Measurements from ENCODE around the gene HTRA3. TPM values are rescaled to one million over a fixed set of nuclear protein-coding genes. Genes with fewer than 3 reads are reported as not detected.

Gene HTRA3
- total and polyA plus RNA-seq, 3 donors from 2014 or later, result 6.1 to 17.3 (median 12.2) TPM

DNA sequence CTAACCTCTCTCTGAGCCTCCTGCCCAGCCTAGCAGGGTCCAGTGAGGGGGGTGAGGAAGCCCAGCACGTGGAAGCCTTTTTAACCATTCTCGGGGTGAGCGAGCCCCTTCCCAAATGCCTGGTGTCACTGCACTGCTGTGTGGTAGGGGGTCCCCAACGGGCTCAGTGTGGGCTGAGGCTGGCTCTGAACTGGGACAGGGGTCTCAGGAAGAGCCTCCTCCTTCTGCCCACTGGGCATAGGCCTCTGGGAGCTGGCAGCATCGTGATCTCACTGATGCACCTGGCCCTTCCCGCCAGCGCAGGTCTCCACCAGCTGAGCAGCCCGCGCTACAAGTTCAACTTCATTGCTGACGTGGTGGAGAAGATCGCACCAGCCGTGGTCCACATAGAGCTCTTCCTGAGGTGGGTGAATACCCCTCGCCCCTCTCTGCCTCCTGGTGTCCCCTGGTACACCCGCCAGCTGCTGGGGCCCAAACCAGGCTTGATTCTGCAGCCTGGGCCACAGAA, 12.6 kb downstream of the HTRA3 start:
- H3K4me1 ChIP-seq, result peaks cover 15% of the 10 kb centered on the region
- no peak for DNase-seq

GRCh38 chr4:8282742-8283141, 13.2 kb downstream of the HTRA3 start:
- Histone ChIP-seq H3K27ac (no peak overlapping the region), H3K4me1 (peaks cover 15% of the 10 kb centered on the region), H3K36me3 (ENCODE audit: low read depth, missing control alignments) (no peaks in the 10 kb centered on the region), H3K9me3 (no peaks in the 10 kb centered on the region), H3K27me3 (no peaks in the 10 kb centered on the region), H3K4me3 (no peak overlapping the region)
- DNase-seq, result no peak
- TF ChIP-seq, protein P1, sequence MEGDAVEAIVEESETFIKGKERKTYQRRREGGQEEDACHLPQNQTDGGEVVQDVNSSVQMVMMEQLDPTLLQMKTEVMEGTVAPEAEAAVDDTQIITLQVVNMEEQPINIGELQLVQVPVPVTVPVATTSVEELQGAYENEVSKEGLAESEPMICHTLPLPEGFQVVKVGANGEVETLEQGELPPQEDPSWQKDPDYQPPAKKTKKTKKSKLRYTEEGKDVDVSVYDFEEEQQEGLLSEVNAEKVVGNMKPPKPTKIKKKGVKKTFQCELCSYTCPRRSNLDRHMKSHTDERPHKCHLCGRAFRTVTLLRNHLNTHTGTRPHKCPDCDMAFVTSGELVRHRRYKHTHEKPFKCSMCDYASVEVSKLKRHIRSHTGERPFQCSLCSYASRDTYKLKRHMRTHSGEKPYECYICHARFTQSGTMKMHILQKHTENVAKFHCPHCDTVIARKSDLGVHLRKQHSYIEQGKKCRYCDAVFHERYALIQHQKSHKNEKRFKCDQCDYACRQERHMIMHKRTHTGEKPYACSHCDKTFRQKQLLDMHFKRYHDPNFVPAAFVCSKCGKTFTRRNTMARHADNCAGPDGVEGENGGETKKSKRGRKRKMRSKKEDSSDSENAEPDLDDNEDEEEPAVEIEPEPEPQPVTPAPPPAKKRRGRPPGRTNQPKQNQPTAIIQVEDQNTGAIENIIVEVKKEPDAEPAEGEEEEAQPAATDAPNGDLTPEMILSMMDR (IDR thresholded peaks at IDR 0.05), result no peak
- no peak for TF ChIP-seq POLR2A (IDR thresholded peaks at IDR 0.05)
- WGBS, 2 donors, result 90 to 94% methylated on average over 14 of the region's 14 CpGs
- intact Hi-C loops (cut with DNase I; ENCODE audit: low total_unique reads), result no loop called here

More for the DNA sequence above, 12.6 kb downstream of the HTRA3 start:
- no peak overlapping the region for H3K4me3 ChIP-seq
- no peak overlapping the region for H3K27ac ChIP-seq
- TF ChIP-seq, protein P1 (IDR thresholded peaks at IDR 0.05), result no peak
- TF ChIP-seq POLR2A (IDR thresholded peaks at IDR 0.05), result no peak
- WGBS, 2 donors, result 90% methylated on average over 14 of the region's 14 CpGs; no CpG with 5 or more reads in 1 of the 2 donors
- H3K27me3 ChIP-seq, result no peaks in the 10 kb centered on the region
- intact Hi-C loops (cut with DNase I; ENCODE audit: low total_unique reads), result no loop called here
- no peaks in the 10 kb centered on the region for H3K36me3 ChIP-seq (ENCODE audit: low read depth, missing control alignments)
- no peaks in the 10 kb centered on the region for H3K9me3 ChIP-seq

DNA sequence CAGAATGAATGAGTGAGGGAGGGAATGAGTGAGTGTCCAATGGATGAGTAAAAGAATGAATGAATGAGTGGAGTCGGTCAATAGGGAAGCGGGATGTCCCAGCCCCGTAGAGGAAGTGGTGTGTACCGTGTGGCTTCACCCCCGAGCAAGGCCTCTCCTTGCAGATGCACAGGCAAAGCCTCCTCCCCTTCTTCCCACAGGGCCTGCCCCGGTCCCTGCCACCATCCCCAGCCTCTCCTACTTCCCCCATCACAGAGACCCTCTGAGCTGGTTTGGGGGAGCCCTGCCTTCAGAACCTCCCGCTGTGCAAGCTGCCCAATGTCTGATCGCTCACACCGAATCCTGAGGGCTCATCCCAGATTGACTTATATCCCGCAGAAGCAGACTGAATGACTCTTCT, 13.6 kb downstream of the HTRA3 start:
- intact Hi-C loops (cut with DNase I; ENCODE audit: low total_unique reads), result no loop called here
- 84 to 90% methylated on average over 10 of the region's 10 CpGs for WGBS, 2 donors
- H3K27ac ChIP-seq, result no peak overlapping the region
- TF ChIP-seq, protein P1 (IDR thresholded peaks at IDR 0.05), result no peak
- no peak for TF ChIP-seq POLR2A (IDR thresholded peaks at IDR 0.05)
- H3K4me1 ChIP-seq, result peaks cover 14% of the 10 kb centered on the region
- no peaks in the 10 kb centered on the region for H3K27me3 ChIP-seq
- no peak for DNase-seq
- H3K9me3 ChIP-seq, result no peaks in the 10 kb centered on the region
- H3K4me3 ChIP-seq, result no peak overlapping the region
- no peaks in the 10 kb centered on the region for H3K36me3 ChIP-seq (ENCODE audit: low read depth, missing control alignments)

GRCh38 chr4:8283631-8284121, 14.1 kb downstream of the HTRA3 start:
- Histone ChIP-seq H3K27ac (no peak overlapping the region), H3K27me3 (no peaks in the 10 kb centered on the region), H3K36me3 (ENCODE audit: low read depth, missing control alignments) (no peaks in the 10 kb centered on the region), H3K9me3 (no peaks in the 10 kb centered on the region), H3K4me1 (peaks cover 9% of the 10 kb centered on the region), H3K4me3 (no peak overlapping the region)
- no peak for DNase-seq
- intact Hi-C loops (cut with DNase I; ENCODE audit: low total_unique reads), result no loop called here
- 78 to 89% methylated on average over 15 to 20 of the region's 20 CpGs for WGBS, 2 donors
- TF ChIP-seq POLR2A (IDR thresholded peaks at IDR 0.05), result no peak
- TF ChIP-seq, protein P1 (IDR thresholded peaks at IDR 0.05), result no peak

GRCh38 chr4:8284391-8284790, 14.8 kb downstream of the HTRA3 start:
- TF ChIP-seq POLR2A (IDR thresholded peaks at IDR 0.05), result no peak
- TF ChIP-seq, protein P1 (IDR thresholded peaks at IDR 0.05), result no peak
- no peak for DNase-seq
- no peak overlapping the region for H3K27ac ChIP-seq
- intact Hi-C loops (cut with DNase I; ENCODE audit: low total_unique reads), result no loop called here
- H3K9me3 ChIP-seq, result no peaks in the 10 kb centered on the region
- H3K27me3 ChIP-seq, result no peaks in the 10 kb centered on the region
- WGBS, 2 donors, result 83 to 93% methylated on average over 3 to 11 of the region's 11 CpGs
- no peak overlapping the region for H3K4me3 ChIP-seq
- no peaks in the 10 kb centered on the region for H3K36me3 ChIP-seq (ENCODE audit: low read depth, missing control alignments)
- H3K4me1 ChIP-seq, result peaks cover 6% of the 10 kb centered on the region
